ENCODE measurements around the gene TSC22D4. TPM values are rescaled to one million over a fixed set of nuclear protein-coding genes. Genes with fewer than 3 reads are reported as not detected.
A peak's percentile ranks its signal among the peaks of the same experiment; 100 is the strongest.

TSC22D4 gene
- total and polyA plus RNA-seq, 9 of the 15 experiments (the other 6 are each of a cell fraction or from before 2014, with no cell fraction given) = 0.37 to 107 (median 28.7) TPM

DNA sequence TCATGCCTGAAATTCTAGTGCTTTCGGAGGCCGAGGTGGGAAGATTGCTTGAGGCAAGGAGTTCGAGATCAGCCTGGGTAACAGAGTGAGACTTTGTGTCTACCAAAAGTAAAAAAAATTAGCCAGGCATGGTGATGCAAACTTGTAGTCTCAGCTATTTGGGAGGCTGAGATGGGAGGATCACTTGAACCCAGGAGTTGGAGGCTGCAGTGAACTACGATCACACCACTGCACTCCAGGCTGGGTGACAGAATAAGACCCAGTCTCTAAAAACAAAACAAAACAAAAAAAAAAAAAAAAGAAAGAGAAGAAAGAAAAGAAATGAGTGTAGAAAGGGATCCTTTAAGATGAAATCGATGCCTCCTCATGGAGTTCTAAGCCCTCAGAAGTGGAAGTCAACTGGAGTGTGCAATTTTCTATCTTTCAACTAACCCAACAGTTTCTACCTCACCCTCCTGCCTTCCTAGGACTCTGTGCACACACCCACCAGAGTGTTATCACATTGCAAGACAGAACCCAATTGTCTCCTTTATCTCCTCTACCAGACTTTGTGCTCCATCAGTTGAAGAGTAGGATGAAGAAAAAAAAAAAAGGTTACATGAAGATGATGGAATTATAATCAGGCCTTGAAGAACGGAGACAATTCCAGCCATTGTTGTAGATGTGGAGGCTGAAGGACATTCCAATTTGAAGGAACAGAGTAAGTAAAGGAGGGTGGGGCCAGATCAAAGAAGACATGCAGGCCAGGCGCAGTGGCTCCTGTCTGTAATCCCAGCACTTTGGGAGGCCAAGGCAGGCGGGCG is 31.6 kb upstream of the TSC22D4 start (continued):
- TF ChIP-seq, protein P1, sequence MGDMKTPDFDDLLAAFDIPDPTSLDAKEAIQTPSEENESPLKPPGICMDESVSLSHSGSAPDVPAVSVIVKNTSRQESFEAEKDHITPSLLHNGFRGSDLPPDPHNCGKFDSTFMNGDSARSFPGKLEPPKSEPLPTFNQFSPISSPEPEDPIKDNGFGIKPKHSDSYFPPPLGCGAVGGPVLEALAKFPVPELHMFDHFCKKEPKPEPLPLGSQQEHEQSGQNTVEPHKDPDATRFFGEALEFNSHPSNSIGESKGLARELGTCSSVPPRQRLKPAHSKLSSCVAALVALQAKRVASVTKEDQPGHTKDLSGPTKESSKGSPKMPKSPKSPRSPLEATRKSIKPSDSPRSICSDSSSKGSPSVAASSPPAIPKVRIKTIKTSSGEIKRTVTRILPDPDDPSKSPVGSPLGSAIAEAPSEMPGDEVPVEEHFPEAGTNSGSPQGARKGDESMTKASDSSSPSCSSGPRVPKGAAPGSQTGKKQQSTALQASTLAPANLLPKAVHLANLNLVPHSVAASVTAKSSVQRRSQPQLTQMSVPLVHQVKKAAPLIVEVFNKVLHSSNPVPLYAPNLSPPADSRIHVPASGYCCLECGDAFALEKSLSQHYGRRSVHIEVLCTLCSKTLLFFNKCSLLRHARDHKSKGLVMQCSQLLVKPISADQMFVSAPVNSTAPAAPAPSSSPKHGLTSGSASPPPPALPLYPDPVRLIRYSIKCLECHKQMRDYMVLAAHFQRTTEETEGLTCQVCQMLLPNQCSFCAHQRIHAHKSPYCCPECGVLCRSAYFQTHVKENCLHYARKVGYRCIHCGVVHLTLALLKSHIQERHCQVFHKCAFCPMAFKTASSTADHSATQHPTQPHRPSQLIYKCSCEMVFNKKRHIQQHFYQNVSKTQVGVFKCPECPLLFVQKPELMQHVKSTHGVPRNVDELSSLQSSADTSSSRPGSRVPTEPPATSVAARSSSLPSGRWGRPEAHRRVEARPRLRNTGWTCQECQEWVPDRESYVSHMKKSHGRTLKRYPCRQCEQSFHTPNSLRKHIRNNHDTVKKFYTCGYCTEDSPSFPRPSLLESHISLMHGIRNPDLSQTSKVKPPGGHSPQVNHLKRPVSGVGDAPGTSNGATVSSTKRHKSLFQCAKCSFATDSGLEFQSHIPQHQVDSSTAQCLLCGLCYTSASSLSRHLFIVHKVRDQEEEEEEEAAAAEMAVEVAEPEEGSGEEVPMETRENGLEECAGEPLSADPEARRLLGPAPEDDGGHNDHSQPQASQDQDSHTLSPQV (IDR thresholded peaks at IDR 0.05) = peak; percentile 52
- TF ChIP-seq, protein P2, sequence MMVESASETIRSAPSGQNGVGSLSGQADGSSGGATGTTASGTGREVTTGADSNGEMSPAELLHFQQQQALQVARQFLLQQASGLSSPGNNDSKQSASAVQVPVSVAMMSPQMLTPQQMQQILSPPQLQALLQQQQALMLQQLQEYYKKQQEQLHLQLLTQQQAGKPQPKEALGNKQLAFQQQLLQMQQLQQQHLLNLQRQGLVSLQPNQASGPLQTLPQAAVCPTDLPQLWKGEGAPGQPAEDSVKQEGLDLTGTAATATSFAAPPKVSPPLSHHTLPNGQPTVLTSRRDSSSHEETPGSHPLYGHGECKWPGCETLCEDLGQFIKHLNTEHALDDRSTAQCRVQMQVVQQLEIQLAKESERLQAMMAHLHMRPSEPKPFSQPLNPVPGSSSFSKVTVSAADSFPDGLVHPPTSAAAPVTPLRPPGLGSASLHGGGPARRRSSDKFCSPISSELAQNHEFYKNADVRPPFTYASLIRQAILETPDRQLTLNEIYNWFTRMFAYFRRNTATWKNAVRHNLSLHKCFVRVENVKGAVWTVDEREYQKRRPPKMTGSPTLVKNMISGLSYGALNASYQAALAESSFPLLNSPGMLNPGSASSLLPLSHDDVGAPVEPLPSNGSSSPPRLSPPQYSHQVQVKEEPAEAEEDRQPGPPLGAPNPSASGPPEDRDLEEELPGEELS (CRISPR knock-in tag; IDR thresholded peaks at IDR 0.05; ENCODE audit: borderline replicate concordance) = no peak
- TF ChIP-seq EP300 (IDR thresholded peaks at IDR 0.05; ENCODE audit: low read length) (peak; percentile 89), ZNF316 (IDR thresholded peaks at IDR 0.05) (peak; percentile 12; the same call in 1 of the 2 replicates), KAT2B (IDR thresholded peaks at IDR 0.05; ENCODE audit: low read depth, low read length) (no peak), SREBF1 (IDR thresholded peaks at IDR 0.05; ENCODE audit: borderline replicate concordance, low read depth, low read length) (no peak), ZNF561 (CRISPR knock-in tag; conservative IDR thresholded peaks at IDR 0.05) (no peak)
- TF ChIP-seq, protein P3, sequence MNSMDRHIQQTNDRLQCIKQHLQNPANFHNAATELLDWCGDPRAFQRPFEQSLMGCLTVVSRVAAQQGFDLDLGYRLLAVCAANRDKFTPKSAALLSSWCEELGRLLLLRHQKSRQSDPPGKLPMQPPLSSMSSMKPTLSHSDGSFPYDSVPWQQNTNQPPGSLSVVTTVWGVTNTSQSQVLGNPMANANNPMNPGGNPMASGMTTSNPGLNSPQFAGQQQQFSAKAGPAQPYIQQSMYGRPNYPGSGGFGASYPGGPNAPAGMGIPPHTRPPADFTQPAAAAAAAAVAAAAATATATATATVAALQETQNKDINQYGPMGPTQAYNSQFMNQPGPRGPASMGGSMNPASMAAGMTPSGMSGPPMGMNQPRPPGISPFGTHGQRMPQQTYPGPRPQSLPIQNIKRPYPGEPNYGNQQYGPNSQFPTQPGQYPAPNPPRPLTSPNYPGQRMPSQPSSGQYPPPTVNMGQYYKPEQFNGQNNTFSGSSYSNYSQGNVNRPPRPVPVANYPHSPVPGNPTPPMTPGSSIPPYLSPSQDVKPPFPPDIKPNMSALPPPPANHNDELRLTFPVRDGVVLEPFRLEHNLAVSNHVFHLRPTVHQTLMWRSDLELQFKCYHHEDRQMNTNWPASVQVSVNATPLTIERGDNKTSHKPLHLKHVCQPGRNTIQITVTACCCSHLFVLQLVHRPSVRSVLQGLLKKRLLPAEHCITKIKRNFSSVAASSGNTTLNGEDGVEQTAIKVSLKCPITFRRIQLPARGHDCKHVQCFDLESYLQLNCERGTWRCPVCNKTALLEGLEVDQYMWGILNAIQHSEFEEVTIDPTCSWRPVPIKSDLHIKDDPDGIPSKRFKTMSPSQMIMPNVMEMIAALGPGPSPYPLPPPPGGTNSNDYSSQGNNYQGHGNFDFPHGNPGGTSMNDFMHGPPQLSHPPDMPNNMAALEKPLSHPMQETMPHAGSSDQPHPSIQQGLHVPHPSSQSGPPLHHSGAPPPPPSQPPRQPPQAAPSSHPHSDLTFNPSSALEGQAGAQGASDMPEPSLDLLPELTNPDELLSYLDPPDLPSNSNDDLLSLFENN (IDR thresholded peaks at IDR 0.05; ENCODE audit: low read depth in 2 of 2, low read length in 2 of 2) = peak in 1 of 2 experiments; percentile 64; a peak in 1 of 4 replicates
- TF ChIP-seq, protein P4, sequence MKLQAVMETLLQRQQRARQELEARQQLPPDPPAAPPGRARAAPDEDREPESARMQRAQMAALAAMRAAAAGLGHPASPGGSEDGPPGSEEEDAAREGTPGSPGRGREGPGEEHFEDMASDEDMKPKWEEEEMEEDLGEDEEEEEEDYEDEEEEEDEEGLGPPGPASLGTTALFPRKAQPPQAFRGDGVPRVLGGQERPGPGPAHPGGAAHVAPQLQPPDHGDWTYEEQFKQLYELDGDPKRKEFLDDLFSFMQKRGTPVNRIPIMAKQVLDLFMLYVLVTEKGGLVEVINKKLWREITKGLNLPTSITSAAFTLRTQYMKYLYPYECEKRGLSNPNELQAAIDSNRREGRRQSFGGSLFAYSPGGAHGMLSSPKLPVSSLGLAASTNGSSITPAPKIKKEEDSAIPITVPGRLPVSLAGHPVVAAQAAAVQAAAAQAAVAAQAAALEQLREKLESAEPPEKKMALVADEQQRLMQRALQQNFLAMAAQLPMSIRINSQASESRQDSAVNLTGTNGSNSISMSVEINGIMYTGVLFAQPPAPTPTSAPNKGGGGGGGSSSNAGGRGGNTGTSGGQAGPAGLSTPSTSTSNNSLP (IDR thresholded peaks at IDR 0.05; ENCODE audit: borderline replicate concordance, low read depth, low read length) = peak; percentile 91; the same call in 1 of the 2 replicates

Measured in K562 (cell line).